Gastrocnemius medialis (tissue), 4 donors: ENCODE measurements around the gene COQ5. TPM values are rescaled to one million over a fixed set of nuclear protein-coding genes. Genes with fewer than 3 reads are reported as not detected.

Source experiments
- ATAC-seq, 2 donors: fragments of 150-250 bp; one replicate each; pipeline ENCODE4 v1.9.1; 2016
- DNase-seq, 2 donors: peaks; one replicate each; pipeline ENCODE4 v3.0.0-alpha.2; 2019
- H3K27ac ChIP-seq, 4 donors: fragments of 200-600 bp; sonication (generic); 1 replicate in 1 of 4; 2 replicates in 3 of 4; pipeline ENCODE4 v1.5.1; 2016 to 2018; ENCODE audit warnings: mild to moderate bottlenecking in 2 of 4, moderate library complexity in 1 of 4
- H3K27me3 ChIP-seq, 3 donors: fragments of 200-600 bp; sonication (generic) in 2 of 3; 1 replicate in 1 of 3; 2 replicates in 2 of 3; pipeline versions ENCODE4 v1.5.1 to v1.6.0; 2016 to 2019; ENCODE audit warnings: mild to moderate bottlenecking in 1 of 3, moderate library complexity in 1 of 3
- H3K36me3 ChIP-seq, 2 donors: fragments of 200-600 bp; sonication (generic) in 1 of 2; one replicate each; pipeline ENCODE4 v1.5.1; 2017 to 2018
- H3K4me1 ChIP-seq, 2 donors: fragments of 200-600 bp; sonication (generic) in 1 of 2; one replicate each; pipeline ENCODE4 v1.5.1; 2016 to 2017; ENCODE audit warnings: mild to moderate bottlenecking in 2 of 2
- H3K4me3 ChIP-seq, 4 donors: fragments of 200-600 bp; sonication (generic) in 3 of 4; 1 replicate in 1 of 4; 2 replicates in 3 of 4; pipeline ENCODE4 v1.5.1; 2016 to 2019; ENCODE audit warnings: mild to moderate bottlenecking in 2 of 4
- H3K9me3 ChIP-seq, 3 donors: fragments of 200-600 bp; sonication (generic) in 2 of 3; 1 replicate in 1 of 3; 2 replicates in 2 of 3; pipeline ENCODE4 v1.5.1; 2016 to 2019
- CTCF ChIP-seq, 5 experiments: fragments of 450-650 bp in 3 of 5; fragments of 200-600 bp in 2 of 5; sonication (generic) in 2 of 5; IDR thresholded peaks in 4 of 5; conservative IDR thresholded peaks in 1 of 5; 1 replicate in 4 of 5; 2 replicates in 1 of 5; pipeline ENCODE4 v1.5.1; 2016 to 2019; ENCODE audit warnings: antibody characterized with exemption in 5 of 5, mild to moderate bottlenecking in 3 of 5, moderate library complexity in 3 of 5
- POLR2A ChIP-seq, 2 donors: fragments of 450-650 bp; IDR thresholded peaks; one replicate each; pipeline ENCODE4 v1.6.1; 2017; ENCODE audit warnings: antibody characterized with exemption in 2 of 2, mild to moderate bottlenecking in 2 of 2, moderate library complexity in 2 of 2
- in situ Hi-C, 4 donors: fragments of 200-750 bp; cut with MboI; loops; one replicate each; pipeline versions ENCODE4 v1.15.0 to v1.8.0; 2017; ENCODE audit warnings: low sequenced_read_pairs in 4 of 4
- intact Hi-C: fragments of 100-400 bp; cut with DNase I; formaldehyde crosslinking; loops from one replicate; pipeline ENCODE4 v1.15.1; 2023; ENCODE audit warnings: low total_unique reads
- total RNA-seq, 4 donors: library from RNA; depleted of rRNA; stranded (reverse); fragments of >200 nt; gene quantifications; one replicate each; pipeline versions ENCODE4 v1.1.0 to v1.2.3, GENCODE V29; 2016

Gene COQ5
- total RNA-seq, 4 donors from 2014 or later: 34.5 to 47.3 (median 39.2) TPM

- H3K4me1 ChIP-seq: peaks cover 7 to 19% of the 10 kb centered on the region in 2 donors
- no peak for DNase-seq
- intact Hi-C loops (no loop called here), in situ Hi-C loops (no loop called here)
- H3K27me3 ChIP-seq: no peaks in the 10 kb centered on the region
- no peak for ATAC-seq
- no peaks in the 10 kb centered on the region for H3K36me3 ChIP-seq
- H3K9me3 ChIP-seq: no peaks in the 10 kb centered on the region
- H3K27ac ChIP-seq: no peak overlapping the region
- H3K4me3 ChIP-seq: no peak overlapping the region
- no peak for TF ChIP-seq CTCF (IDR thresholded peaks at IDR 0.05 in 4 of 5, conservative IDR thresholded peaks at IDR 0.05 in 1 of 5)
- no peak for TF ChIP-seq POLR2A (IDR thresholded peaks at IDR 0.05)
These were observed 54.9 kb downstream of the COQ5 start for GRCh38 chr12:120473807-120474615.

DNA sequence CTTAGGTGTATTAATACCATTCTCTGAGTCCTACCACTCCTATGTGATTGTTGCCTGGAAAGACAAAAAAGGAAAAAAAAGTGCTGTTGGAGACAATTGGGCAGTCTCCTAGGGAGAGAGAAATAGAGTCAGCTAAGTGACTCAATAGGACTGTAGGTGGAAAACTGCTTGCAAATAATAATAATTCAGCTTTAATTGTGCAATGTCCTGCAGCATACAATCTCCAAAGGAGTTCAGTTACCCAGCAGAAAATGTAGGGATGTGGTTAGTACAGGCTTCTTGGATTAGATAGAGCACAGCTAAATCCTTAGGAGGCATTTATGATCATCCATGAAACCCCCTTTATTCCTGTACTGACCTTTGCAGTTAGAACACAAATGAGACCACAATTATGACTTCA, 56.4 kb downstream of the COQ5 start:
- in situ Hi-C loops: no loop called here
- no peaks in the 10 kb centered on the region for H3K36me3 ChIP-seq
- intact Hi-C loops: no loop called here
- H3K4me1 ChIP-seq: peaks cover 15 to 19% of the 10 kb centered on the region in 2 donors
- H3K27me3 ChIP-seq: no peaks in the 10 kb centered on the region
- TF ChIP-seq POLR2A (IDR thresholded peaks at IDR 0.05) (no peak), CTCF (IDR thresholded peaks at IDR 0.05 in 4 of 5, conservative IDR thresholded peaks at IDR 0.05 in 1 of 5) (no peak)
- ATAC-seq (no peak), DNase-seq (no peak)
- no peak overlapping the region for H3K4me3 ChIP-seq
- H3K27ac ChIP-seq: no peak overlapping the region
- no peaks in the 10 kb centered on the region for H3K9me3 ChIP-seq

- ATAC-seq (peak; percentile 29 to 51), DNase-seq (no peak)
- in situ Hi-C loops: no loop called here
- peaks cover 0 to 5% of the 10 kb centered on the region in 2 donors for H3K36me3 ChIP-seq
- peak overlapping the region; percentile 87 to 93 (median 90) for H3K27ac ChIP-seq
- intact Hi-C loops: no loop called here
- H3K27me3 ChIP-seq: no peaks in the 10 kb centered on the region
- H3K4me1 ChIP-seq: peaks cover 15 to 32% of the 10 kb centered on the region in 2 donors
- TF ChIP-seq CTCF (IDR thresholded peaks at IDR 0.05 in 4 of 5, conservative IDR thresholded peaks at IDR 0.05 in 1 of 5) (no peak), POLR2A (IDR thresholded peaks at IDR 0.05) (no peak)
- H3K4me3 ChIP-seq: peak overlapping the region; percentile 82 to 99 (median 90)
- no peaks in the 10 kb centered on the region for H3K9me3 ChIP-seq
These were observed 58.7 kb downstream of the COQ5 start for GRCh38 chr12:120470150-120470784.

- Histone ChIP-seq H3K4me1 (peaks cover 15 to 32% of the 10 kb centered on the region in 2 donors), H3K27ac (peak within 1 kb of the TSS; percentile 87 to 93 (median 90)), H3K27me3 (no peaks in the 10 kb centered on the region), H3K9me3 (no peaks in the 10 kb centered on the region), H3K4me3 (peak within 1 kb of the TSS; percentile 82 to 99 (median 90)), H3K36me3 (peaks cover 0 to 12% of the 10 kb centered on the region in 2 donors)
- TF ChIP-seq POLR2A (IDR thresholded peaks at IDR 0.05) (peak; percentile 74 to 87), CTCF (IDR thresholded peaks at IDR 0.05 in 4 of 5, conservative IDR thresholded peaks at IDR 0.05 in 1 of 5) (peak; percentile 85 to 96 (median 90))
- intact Hi-C loops: loop anchor here (1.0 to 2.0 kb wide), 3 partner anchors 23 to 31 kb away; partner anchors contain the start of genes COX6A1, DYNLL1, GATC and TRIAP1
- DNase-seq (peak; percentile 92 to 95), ATAC-seq (peak; percentile 90 to 96)
- in situ Hi-C loops: no loop called here
These were observed 59.4 kb downstream of the COQ5 start, which contains the start of gene SRSF9 for GRCh38 chr12:120469450-120470149. TSS of gene SRSF9 (minus strand) at chr12:120469748. CDS start at chr12:120469609, 139 bp downstream.
